BJ (cell line): ENCODE data around the gene LRRC8B. TPM values are rescaled to one million over a fixed set of nuclear protein-coding genes. Genes with fewer than 3 reads are reported as not detected.

Source experiments
- CTCF ChIA-PET: fragments of 350-600 bp; formaldehyde crosslinking; extraction: SDS; loops from one replicate; lab custom pipeline; 2021; ENCODE audit warnings: antibody characterized with exemption, inconsistent platforms; lab: Yijun Ruan, JAX
- POLR2A ChIA-PET: fragments of 300-600 bp; sonication (Branson Sonifier 250); formaldehyde crosslinking; extraction: SDS; loops from one replicate; lab custom pipeline; 2021; ENCODE audit warnings: antibody characterized with exemption; lab: Charles Lee
- DNase-seq: peaks from one replicate; pipeline ENCODE4 v3.0.0-alpha.2; 2011; ENCODE audit warnings: low read depth
- H3K27me3 ChIP-seq: 2 replicates; pipeline ENCODE4 v1.6.0; 2011; ENCODE audit warnings: low read length; ENCODE audit not compliant: control insufficient read depth, insufficient read depth
- H3K36me3 ChIP-seq: 2 replicates; pipeline ENCODE4 v1.5.1; 2011; ENCODE audit warnings: low read length; ENCODE audit not compliant: control insufficient read depth, insufficient read depth
- H3K4me3 ChIP-seq: 2 replicates; pipeline ENCODE4 v1.5.1; 2011; ENCODE audit warnings: low read depth, mild to moderate bottlenecking, control low read depth, low read length
- CTCF ChIP-seq: IDR thresholded peaks from 2 replicates; pipeline ENCODE4 v1.5.1; 2011; ENCODE audit warnings: low read depth, mild to moderate bottlenecking, control low read depth, inconsistent platforms, low read length, moderate library complexity; ENCODE audit not compliant: insufficient read depth
- polyA plus RNA-seq: library from polyadenylated mRNA; depleted of rRNA; stranded (reverse); fragments of >200 nt; gene quantifications from 2 replicates; pipeline ENCODE4 v1.2.3, GENCODE V29; 2011

Gene LRRC8B
- polyA plus RNA-seq, 1 experiment = 0.22 TPM

DNA sequence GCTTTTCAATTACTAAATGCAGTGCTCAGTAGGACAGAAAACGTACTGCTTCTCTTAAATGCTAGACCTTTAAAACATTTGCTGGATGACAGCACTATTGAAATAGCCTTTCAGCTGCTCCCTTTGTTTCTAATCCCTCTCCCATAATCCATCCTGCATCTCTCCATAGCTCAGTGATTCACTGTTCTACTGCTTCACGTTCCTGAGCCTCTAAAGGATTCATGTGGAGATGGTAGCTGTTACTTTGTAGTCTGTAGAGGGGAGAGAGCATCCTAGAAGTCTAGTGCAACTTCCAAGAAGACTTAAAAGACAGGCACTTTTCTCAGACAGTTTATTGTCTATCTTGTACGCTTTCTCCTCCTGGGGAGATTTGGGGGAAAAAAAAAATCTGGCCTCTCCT, 51.4 kb downstream of the LRRC8B start:
- CTCF ChIA-PET = no interaction called here
- POLR2A ChIA-PET = no interaction called here

DNA sequence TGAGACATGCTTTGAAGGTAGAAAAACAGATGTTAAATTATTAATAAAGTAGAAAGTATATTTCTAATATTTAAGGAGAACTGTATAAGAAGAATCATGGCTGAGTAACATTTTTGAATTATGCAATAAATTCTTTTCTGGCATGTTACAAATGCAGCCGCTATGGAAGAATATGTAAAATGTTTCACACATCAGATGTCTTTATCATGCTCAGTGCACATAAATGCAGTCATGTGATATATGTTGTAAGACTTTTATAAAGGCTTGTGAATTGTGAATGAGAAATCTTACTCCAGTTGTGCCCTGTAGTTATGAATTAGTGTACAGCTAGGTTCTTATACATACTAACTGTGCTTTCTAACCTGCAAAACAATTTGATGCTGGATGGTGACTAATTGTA, 53.5 kb downstream of the LRRC8B start:
- CTCF ChIA-PET = no interaction called here
- no peak overlapping the region for H3K4me3 ChIP-seq

More for the DNA sequence above, 51.4 kb downstream of the LRRC8B start:
- H3K4me3 ChIP-seq = no peak overlapping the region
- H3K27me3 ChIP-seq = no peaks in the 10 kb centered on the region
- no peak for TF ChIP-seq CTCF
- H3K36me3 ChIP-seq = no peaks in the 10 kb centered on the region
- no peak for DNase-seq

GRCh38 chr1:89578946-89579684, 54.5 kb downstream of the LRRC8B start:
- no peak for DNase-seq
- Histone ChIP-seq H3K36me3 (no peaks in the 10 kb centered on the region), H3K4me3 (no peak overlapping the region), H3K27me3 (no peaks in the 10 kb centered on the region)
- ChIA-PET POLR2A (no interaction called here), CTCF (no interaction called here)
- TF ChIP-seq CTCF = no peak

More for the DNA sequence above, 53.5 kb downstream of the LRRC8B start:
- no peak for TF ChIP-seq CTCF
- POLR2A ChIA-PET = no interaction called here
- DNase-seq = no peak
- no peaks in the 10 kb centered on the region for H3K36me3 ChIP-seq
- no peaks in the 10 kb centered on the region for H3K27me3 ChIP-seq

DNA sequence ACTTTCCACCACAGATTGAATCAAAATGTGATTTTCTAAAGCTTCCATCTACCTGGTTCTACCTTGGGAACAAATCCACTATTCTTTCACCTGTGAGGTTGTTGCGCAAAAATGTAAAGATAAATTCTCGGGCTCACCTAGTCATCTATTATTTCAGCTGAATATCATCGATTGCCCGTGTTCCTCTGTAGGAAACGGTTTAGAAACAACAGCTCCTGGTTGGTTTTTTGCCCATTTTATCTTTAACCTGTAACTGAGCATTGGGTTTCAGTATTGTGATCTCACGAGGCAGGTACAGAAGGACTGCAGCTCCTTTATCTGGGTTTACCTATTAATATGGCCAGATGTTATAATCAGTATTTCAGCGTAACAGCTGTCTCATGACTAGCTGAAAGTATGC, 55.4 kb downstream of the LRRC8B start:
- TF ChIP-seq CTCF = no peak
- POLR2A ChIA-PET = no interaction called here
- CTCF ChIA-PET = interaction anchor here (0.8 to 0.9 kb wide), 2 partner anchors 14 to 36 kb away, joined by 3 to 5 read pairs; no protein-coding TSS in a partner anchor

GRCh38 chr1:89581859-89582258, 57.2 kb downstream of the LRRC8B start:
- CTCF ChIA-PET = interaction anchor here (1.3 kb wide), 1 partner anchor 23 kb away, joined by 3 read pairs; no protein-coding TSS in a partner anchor
- DNase-seq = no peak
- POLR2A ChIA-PET = no interaction called here
- Histone ChIP-seq H3K36me3 (no peaks in the 10 kb centered on the region), H3K4me3 (no peak overlapping the region), H3K27me3 (no peaks in the 10 kb centered on the region)
- no peak for TF ChIP-seq CTCF

More for the DNA sequence above, 55.4 kb downstream of the LRRC8B start:
- Histone ChIP-seq H3K36me3 (no peaks in the 10 kb centered on the region), H3K27me3 (no peaks in the 10 kb centered on the region), H3K4me3 (no peak overlapping the region)
- no peak for DNase-seq
